MCF 10A (cell line): ENCODE measurements around the gene ITGB1. TPM values are rescaled to one million over a fixed set of nuclear protein-coding genes. Genes with fewer than 3 reads are reported as not detected.

Source experiments
- BruUV-seq: library from RNA; stranded (reverse); fragments of 400-500 nt; replicated peaks from 2 replicates; lab custom pipeline; 2021; lab: Mats Ljungman, UMichigan
- CTCF ChIA-PET: fragments of 300-600 bp; sonication (Branson Sonifier 250); formaldehyde crosslinking; extraction: SDS; loops from one replicate; lab custom pipeline; 2021; ENCODE audit warnings: antibody characterized with exemption, inconsistent platforms; lab: Yijun Ruan, JAX
- POLR2A ChIA-PET: fragments of 300-600, 350-650 bp; sonication (Branson Sonifier 250); formaldehyde crosslinking; extraction: SDS; loops from one replicate; lab custom pipeline; 2020; ENCODE audit warnings: antibody characterized with exemption, inconsistent platforms; lab: Yijun Ruan, JAX
- DNase-seq: peaks from one replicate; pipeline ENCODE4 v3.0.0-alpha.2; 2018; ENCODE audit not compliant: unreplicated experiment
- H3K27ac Mint-ChIP-seq: one replicate; pipeline ENCODE4 v1.8.0; 2022; ENCODE audit warnings: mild to moderate bottlenecking, low read depth, mixed read lengths; ENCODE audit not compliant: unreplicated experiment
- H3K27me3 Mint-ChIP-seq: one replicate; pipeline ENCODE4 v1.8.0; 2022; ENCODE audit warnings: mixed read lengths; ENCODE audit not compliant: insufficient read depth, unreplicated experiment
- H3K36me3 Mint-ChIP-seq: one replicate; pipeline ENCODE4 v1.8.0; 2022; ENCODE audit warnings: mild to moderate bottlenecking, moderate library complexity, mixed read lengths; ENCODE audit not compliant: insufficient read depth, unreplicated experiment
- H3K4me1 Mint-ChIP-seq: one replicate; pipeline ENCODE4 v1.8.0; 2022; ENCODE audit warnings: mixed read lengths; ENCODE audit not compliant: insufficient read depth, unreplicated experiment
- H3K4me3 Mint-ChIP-seq: one replicate; pipeline ENCODE4 v1.8.0; 2022; ENCODE audit warnings: mild to moderate bottlenecking, moderate library complexity, mixed read lengths; ENCODE audit not compliant: unreplicated experiment
- H3K9me3 Mint-ChIP-seq: one replicate; pipeline ENCODE4 v1.8.0; 2022; ENCODE audit warnings: mixed read lengths; ENCODE audit not compliant: unreplicated experiment
- intact Hi-C: fragments of 100-400 bp; cut with micrococcal nuclease; formaldehyde crosslinking; loops from 2 replicates; pipeline ENCODE4 v1.14.1; 2022
- total RNA-seq: library from RNA; stranded (reverse); gene quantifications from 2 replicates; pipeline ENCODE4 v1.2.3, GENCODE V29; 2022
- TF ChIP-seq, protein P1 (sequence below): fragments of 200-600 bp; IDR thresholded peaks from one replicate; pipeline ENCODE4 v1.8.0; 2022; ENCODE audit warnings: antibody characterized with exemption, mild to moderate bottlenecking; ENCODE audit not compliant: unreplicated experiment

The ITGB1 gene
- total RNA-seq, 1 experiment from 2014 or later, result 703 TPM

DNA sequence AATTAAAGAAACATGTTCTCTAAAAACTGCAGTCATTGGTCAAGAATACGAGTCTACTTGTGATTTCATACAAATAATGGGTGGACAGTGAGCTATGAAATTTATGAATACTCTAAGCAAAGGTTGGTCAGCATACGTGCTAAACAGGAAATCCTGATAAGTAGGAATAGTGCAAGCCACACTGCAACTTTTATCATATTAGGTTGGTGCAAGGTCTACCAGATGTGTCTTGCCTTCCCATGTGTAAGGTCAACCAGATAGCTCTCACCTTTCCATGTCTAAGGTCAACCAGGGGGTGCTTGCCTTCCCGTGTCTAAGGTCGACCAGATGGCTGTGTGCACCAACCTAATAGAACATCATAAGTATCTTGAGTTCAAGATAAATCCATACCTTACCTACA lies 2.0 kb upstream of the ITGB1 start:
- intact Hi-C loops, result no loop called here
- ChIA-PET CTCF (interaction anchor here (0.9 to 1.9 kb wide), 4 partner anchors 20 to 49 kb away, joined by 3 to 7 read pairs (median 4); no protein-coding TSS in a partner anchor), POLR2A (interaction anchor here (0.5 to 2.0 kb wide), 16 partner anchors 12 to 582 kb away, joined by 3 to 83 read pairs (median 6); no protein-coding TSS in a partner anchor)
- peak overlapping the region; percentile 91 for H3K4me3 Mint-ChIP-seq
- H3K4me1 Mint-ChIP-seq, result peaks cover 17% of the 10 kb centered on the region
- H3K27ac Mint-ChIP-seq, result peak overlapping the region; percentile 100
- no peak for DNase-seq
- no peaks in the 10 kb centered on the region for H3K27me3 Mint-ChIP-seq
- H3K36me3 Mint-ChIP-seq, result peaks cover 10% of the 10 kb centered on the region
- BruUV-seq, result no TSS peak
- H3K9me3 Mint-ChIP-seq, result no peaks in the 10 kb centered on the region
- TF ChIP-seq, protein P1, sequence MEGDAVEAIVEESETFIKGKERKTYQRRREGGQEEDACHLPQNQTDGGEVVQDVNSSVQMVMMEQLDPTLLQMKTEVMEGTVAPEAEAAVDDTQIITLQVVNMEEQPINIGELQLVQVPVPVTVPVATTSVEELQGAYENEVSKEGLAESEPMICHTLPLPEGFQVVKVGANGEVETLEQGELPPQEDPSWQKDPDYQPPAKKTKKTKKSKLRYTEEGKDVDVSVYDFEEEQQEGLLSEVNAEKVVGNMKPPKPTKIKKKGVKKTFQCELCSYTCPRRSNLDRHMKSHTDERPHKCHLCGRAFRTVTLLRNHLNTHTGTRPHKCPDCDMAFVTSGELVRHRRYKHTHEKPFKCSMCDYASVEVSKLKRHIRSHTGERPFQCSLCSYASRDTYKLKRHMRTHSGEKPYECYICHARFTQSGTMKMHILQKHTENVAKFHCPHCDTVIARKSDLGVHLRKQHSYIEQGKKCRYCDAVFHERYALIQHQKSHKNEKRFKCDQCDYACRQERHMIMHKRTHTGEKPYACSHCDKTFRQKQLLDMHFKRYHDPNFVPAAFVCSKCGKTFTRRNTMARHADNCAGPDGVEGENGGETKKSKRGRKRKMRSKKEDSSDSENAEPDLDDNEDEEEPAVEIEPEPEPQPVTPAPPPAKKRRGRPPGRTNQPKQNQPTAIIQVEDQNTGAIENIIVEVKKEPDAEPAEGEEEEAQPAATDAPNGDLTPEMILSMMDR, result no peak

- peaks cover 23% of the 10 kb centered on the region for H3K4me1 Mint-ChIP-seq
- POLR2A ChIA-PET, result interaction anchor here (0.5 to 2.0 kb wide), 20 partner anchors 9 to 582 kb away, joined by 3 to 83 read pairs (median 4); no protein-coding TSS in a partner anchor
Measured at GRCh38 chr10:32959006-32959920, 1.2 kb upstream of the ITGB1 start.

DNA sequence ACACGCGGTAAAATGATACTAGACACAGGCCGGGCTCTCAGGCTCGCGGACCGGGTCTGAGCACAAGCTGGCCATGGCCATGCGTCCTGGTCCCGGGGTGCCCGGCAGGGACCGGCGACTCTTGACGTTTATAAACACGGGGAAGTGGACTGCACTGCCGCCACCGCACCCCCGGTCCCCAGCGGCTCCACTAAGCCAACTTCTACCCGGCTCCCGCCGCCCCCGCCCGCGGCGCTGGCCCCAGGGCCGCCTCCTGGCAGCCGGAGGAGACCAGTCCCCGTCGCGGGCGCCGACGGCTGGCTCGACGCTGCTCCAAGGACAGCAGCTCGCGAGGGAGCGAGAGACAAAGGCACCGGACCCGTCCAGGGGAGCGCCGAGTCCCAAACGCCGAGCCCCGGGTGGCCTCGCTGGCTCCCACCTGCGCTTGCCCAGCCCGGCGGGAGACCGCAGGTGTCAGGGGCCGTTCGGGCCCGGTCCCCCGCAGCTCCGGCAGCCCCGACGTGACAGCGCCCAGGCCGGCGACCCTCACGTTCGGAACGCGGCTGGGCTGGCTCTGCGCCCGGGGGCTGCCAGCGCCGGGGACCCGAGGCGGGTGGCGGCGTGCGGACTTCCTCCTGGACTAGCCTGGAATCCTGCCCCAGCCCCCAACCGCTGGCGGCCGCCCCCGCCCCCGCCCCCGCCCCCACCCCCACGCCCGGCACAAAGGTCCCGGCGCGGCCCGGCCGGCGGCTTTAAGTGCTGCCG lies 517 bp downstream of the ITGB1 start:
- CTCF ChIA-PET, result interaction anchor here (0.9 to 1.0 kb wide), 3 partner anchors 20 to 52 kb away, joined by 3 read pairs; no protein-coding TSS in a partner anchor
- intact Hi-C loops, result loop anchor here (1.0 to 5.0 kb wide), 3 partner anchors 48 to 200 kb away; no protein-coding TSS in a partner anchor
- peaks cover 38% of the 10 kb centered on the region for H3K4me1 Mint-ChIP-seq
- TF ChIP-seq, protein P1, result no peak
- no peaks in the 10 kb centered on the region for H3K27me3 Mint-ChIP-seq
- POLR2A ChIA-PET, result interaction anchor here (0.6 to 8.7 kb wide), 15 partner anchors 10 to 621 kb away, joined by 3 to 333 read pairs (median 5); no protein-coding TSS in a partner anchor
- peak overlapping the region; percentile 100 for H3K27ac Mint-ChIP-seq
- BruUV-seq, result no TSS peak
- H3K36me3 Mint-ChIP-seq, result peaks cover 17% of the 10 kb centered on the region
- peak overlapping the region; percentile 91 for H3K4me3 Mint-ChIP-seq
- DNase-seq, result peak; percentile 38
- no peaks in the 10 kb centered on the region for H3K9me3 Mint-ChIP-seq

More at GRCh38 chr10:32959006-32959920, 1.2 kb upstream of the ITGB1 start:
- CTCF ChIA-PET, result interaction anchor here (0.9 to 1.9 kb wide), 4 partner anchors 21 to 50 kb away, joined by 3 to 7 read pairs (median 4); no protein-coding TSS in a partner anchor
- TSS peak; percentile 67 for BruUV-seq
- Mint-ChIP-seq H3K27ac (peak overlapping the region; percentile 100), H3K36me3 (peaks cover 13% of the 10 kb centered on the region), H3K4me3 (peak overlapping the region; percentile 91), H3K27me3 (no peaks in the 10 kb centered on the region), H3K9me3 (no peaks in the 10 kb centered on the region)
- TF ChIP-seq, protein P1, result no peak
- intact Hi-C loops, result loop anchor here (5.0 kb wide), 2 partner anchors 162 to 198 kb away; no protein-coding TSS in a partner anchor
- no peak for DNase-seq
